NB4 (cell line): ENCODE results near the gene PEAK1.

Experiments
- MYC ChIP-seq: IDR thresholded peaks from 2 replicates; pipeline ENCODE4 v1.6.1; 2011; ENCODE audit warnings: low read depth, low read length
- POLR2A ChIP-seq: IDR thresholded peaks from 2 replicates; pipeline ENCODE4 v1.6.1; 2011; ENCODE audit warnings: mild to moderate bottlenecking; ENCODE audit not compliant: insufficient read length; ENCODE audit errors: extremely low read depth
- TF ChIP-seq, protein P1 (sequence below): IDR thresholded peaks from one replicate; pipeline ENCODE4 v1.5.1; 2012; ENCODE audit warnings: low read depth, low read length

DNA sequence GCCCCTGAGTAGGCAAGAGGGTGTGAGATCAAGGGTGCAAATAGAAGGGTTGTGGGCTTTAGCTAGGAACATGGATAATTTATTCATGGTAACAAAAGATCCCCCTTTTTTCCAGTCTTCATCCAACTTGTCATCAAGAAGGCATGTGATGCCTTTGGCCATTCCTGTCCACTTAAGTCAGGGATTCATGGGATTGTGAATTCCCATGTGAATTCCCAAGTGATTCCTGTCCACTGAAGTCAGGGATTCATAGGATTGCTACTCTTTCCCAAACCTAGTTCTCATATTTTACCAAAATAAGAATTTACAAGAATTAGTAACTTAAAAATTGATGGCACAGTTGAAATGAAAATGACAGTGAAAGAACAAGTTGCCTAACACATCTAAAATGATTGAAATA, 41.6 kb upstream of the PEAK1 start:
- TF ChIP-seq, protein P1, sequence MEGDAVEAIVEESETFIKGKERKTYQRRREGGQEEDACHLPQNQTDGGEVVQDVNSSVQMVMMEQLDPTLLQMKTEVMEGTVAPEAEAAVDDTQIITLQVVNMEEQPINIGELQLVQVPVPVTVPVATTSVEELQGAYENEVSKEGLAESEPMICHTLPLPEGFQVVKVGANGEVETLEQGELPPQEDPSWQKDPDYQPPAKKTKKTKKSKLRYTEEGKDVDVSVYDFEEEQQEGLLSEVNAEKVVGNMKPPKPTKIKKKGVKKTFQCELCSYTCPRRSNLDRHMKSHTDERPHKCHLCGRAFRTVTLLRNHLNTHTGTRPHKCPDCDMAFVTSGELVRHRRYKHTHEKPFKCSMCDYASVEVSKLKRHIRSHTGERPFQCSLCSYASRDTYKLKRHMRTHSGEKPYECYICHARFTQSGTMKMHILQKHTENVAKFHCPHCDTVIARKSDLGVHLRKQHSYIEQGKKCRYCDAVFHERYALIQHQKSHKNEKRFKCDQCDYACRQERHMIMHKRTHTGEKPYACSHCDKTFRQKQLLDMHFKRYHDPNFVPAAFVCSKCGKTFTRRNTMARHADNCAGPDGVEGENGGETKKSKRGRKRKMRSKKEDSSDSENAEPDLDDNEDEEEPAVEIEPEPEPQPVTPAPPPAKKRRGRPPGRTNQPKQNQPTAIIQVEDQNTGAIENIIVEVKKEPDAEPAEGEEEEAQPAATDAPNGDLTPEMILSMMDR = no peak
- TF ChIP-seq POLR2A = no peak
- no peak for TF ChIP-seq MYC
